MM.1S (cell line): ENCODE results near the gene TLK1.

ENCODE experiments used
- DNase-seq: peaks from one replicate; pipeline ENCODE4 v3.0.0-alpha.2; 2015
- H2AFZ ChIP-seq: fragments of 300-600 bp; sonication (generic); 2 replicates; pipeline ENCODE4 v1.6.0; 2016; ENCODE audit warnings: antibody characterized with exemption, low read length
- H3F3A ChIP-seq: fragments of 300-600 bp; sonication (generic); 2 replicates; pipeline ENCODE4 v1.6.1; 2016; ENCODE audit warnings: mild to moderate bottlenecking, antibody characterized with exemption, low read length, moderate library complexity, mixed read lengths; ENCODE audit not compliant: insufficient read depth
- H3K27ac ChIP-seq: fragments of 300-600 bp; sonication (generic); 2 replicates; pipeline ENCODE4 v1.5.1; 2016; ENCODE audit warnings: mild to moderate bottlenecking, low read length
- H3K27me3 ChIP-seq: fragments of 300-600 bp; sonication (generic); replicated peaks from 2 replicates; pipeline ENCODE4 v1.6.0; 2016; ENCODE audit warnings: low read length; ENCODE audit not compliant: insufficient read depth
- H3K36me3 ChIP-seq: fragments of 300-600 bp; sonication (generic); replicated peaks from 2 replicates; pipeline ENCODE4 v1.6.1; 2016; ENCODE audit warnings: mild to moderate bottlenecking, low read length, mixed read lengths; ENCODE audit not compliant: insufficient read depth
- H3K4me1 ChIP-seq: fragments of 300-600 bp; sonication (generic); 2 replicates; pipeline ENCODE4 v1.6.1; 2016; ENCODE audit warnings: low read length, mixed read lengths
- H3K4me2 ChIP-seq: fragments of 300-600 bp; sonication (generic); 2 replicates; pipeline ENCODE4 v1.6.0; 2016; ENCODE audit warnings: low read depth, low read length
- H3K4me3 ChIP-seq: fragments of 300-600 bp; sonication (generic); 2 replicates; pipeline ENCODE4 v1.5.1; 2016; ENCODE audit warnings: low read length, mixed read lengths
- H3K79me2 ChIP-seq: fragments of 300-600 bp; sonication (generic); 2 replicates; pipeline ENCODE4 v1.6.1; 2016; ENCODE audit warnings: mixed run types, low read length, mixed read lengths
- H3K9ac ChIP-seq: fragments of 300-600 bp; sonication (generic); 2 replicates; pipeline ENCODE4 v1.6.1; 2016; ENCODE audit warnings: low read length, mixed read lengths
- H3K9me2 ChIP-seq: fragments of 300-600 bp; sonication (generic); replicated peaks from 2 replicates; pipeline ENCODE4 v1.6.1; 2016; ENCODE audit warnings: mild to moderate bottlenecking, low read length, mixed read lengths; ENCODE audit not compliant: insufficient read depth
- H3K9me3 ChIP-seq: fragments of 300-600 bp; sonication (generic); replicated peaks from 2 replicates; pipeline ENCODE4 v1.6.1; 2016; ENCODE audit warnings: mild to moderate bottlenecking, low read length, mixed read lengths; ENCODE audit not compliant: insufficient read depth
- H4K20me1 ChIP-seq: fragments of 300-600 bp; sonication (generic); 2 replicates; pipeline ENCODE4 v1.6.1; 2016; ENCODE audit warnings: mild to moderate bottlenecking, low read length, moderate library complexity, mixed read lengths; ENCODE audit not compliant: insufficient read depth
- EZH2 ChIP-seq: fragments of 300-600 bp; sonication (generic); optimal IDR thresholded peaks from 2 replicates; pipeline ENCODE3; 2017; ENCODE audit warnings: low read depth, mild to moderate bottlenecking, antibody characterized with exemption, low read length, mixed read lengths
- EZH2phosphoT487 ChIP-seq: fragments of 300-600 bp; sonication (generic); IDR thresholded peaks from 2 replicates; pipeline ENCODE4 v1.6.1; 2018; ENCODE audit warnings: antibody characterized with exemption, low read length
- TF ChIP-seq, protein P1 (sequence below): fragments of 300-600 bp; sonication (generic); IDR thresholded peaks from 2 replicates; pipeline ENCODE4 v1.5.1; 2016; ENCODE audit warnings: antibody characterized with exemption, low read length, mixed read lengths

The TLK1 gene

DNA sequence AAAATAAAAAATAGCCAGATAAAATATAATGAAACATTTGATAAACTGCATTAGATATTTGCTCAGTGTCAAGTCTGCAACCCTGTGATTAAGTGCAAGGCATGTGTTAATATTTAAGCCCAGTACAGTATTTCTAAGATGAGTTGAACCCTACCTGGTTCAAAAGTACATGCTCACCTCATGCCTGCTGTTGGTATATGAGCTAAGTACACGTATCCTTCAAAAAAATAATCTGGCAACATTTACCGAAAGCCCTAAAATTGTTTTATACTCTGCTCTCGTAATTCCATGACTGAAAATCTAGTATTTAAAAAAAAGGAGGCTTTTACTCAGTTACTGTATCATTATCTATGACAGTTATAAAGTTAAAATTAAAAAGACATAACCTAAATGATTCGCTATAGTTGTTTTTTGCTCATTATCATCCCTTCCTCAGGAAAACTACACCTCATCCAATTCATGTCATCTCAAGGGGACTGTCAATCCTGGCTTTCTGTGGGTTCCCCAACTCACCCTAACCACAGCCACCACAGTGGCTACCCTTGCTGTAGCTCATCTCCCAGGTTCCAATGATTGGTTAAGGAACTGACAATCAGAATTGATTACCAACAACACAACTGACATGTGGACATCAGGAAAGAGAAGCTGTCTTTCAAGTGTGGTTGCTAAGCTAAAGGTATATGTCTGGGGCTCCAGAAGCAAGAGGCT lies 10.6 kb downstream of the TLK1 start:
- no peak overlapping the region for H3K4me3 ChIP-seq
- H4K20me1 ChIP-seq, result peaks cover 62% of the 10 kb centered on the region

DNA sequence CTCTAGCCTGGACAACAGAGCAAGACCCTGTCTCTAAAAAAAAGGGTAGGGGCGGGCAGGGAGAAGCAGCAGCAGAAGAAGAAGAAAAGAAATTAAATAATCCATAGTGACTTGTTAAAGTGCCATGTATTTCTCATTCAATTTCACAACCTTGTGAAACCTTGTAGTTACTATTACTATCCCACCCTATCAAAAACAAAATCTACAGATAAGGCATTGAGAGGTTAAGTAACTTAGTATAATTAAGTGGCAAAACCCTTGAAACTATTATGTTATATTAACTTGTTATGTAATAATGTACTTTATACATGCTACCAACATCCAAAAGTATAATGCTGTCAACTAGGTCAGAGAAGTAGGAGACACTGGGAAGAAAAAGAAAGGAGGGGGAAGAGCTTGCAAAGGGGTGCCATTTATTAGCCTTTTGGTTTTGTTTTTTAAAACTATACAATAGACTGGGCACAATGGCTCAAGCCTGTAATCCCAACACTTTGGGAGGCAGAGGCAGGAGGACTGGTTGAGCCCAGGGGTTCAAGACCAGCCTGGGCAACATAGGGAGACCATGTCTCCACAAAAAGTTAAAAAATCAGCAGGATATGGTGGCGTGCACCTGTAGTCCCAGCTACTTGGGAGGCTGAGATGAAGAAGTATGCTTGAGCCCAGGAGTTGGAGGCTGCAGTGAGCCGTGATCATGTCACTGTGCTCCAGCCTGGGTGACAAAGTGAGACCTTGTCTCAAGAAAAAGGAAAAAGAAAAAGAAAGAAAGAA lies 11.3 kb downstream of the TLK1 start:
- H3K4me1 ChIP-seq, result no peaks in the 10 kb centered on the region
- no peak overlapping the region for H3K4me2 ChIP-seq
- TF ChIP-seq, protein P1, sequence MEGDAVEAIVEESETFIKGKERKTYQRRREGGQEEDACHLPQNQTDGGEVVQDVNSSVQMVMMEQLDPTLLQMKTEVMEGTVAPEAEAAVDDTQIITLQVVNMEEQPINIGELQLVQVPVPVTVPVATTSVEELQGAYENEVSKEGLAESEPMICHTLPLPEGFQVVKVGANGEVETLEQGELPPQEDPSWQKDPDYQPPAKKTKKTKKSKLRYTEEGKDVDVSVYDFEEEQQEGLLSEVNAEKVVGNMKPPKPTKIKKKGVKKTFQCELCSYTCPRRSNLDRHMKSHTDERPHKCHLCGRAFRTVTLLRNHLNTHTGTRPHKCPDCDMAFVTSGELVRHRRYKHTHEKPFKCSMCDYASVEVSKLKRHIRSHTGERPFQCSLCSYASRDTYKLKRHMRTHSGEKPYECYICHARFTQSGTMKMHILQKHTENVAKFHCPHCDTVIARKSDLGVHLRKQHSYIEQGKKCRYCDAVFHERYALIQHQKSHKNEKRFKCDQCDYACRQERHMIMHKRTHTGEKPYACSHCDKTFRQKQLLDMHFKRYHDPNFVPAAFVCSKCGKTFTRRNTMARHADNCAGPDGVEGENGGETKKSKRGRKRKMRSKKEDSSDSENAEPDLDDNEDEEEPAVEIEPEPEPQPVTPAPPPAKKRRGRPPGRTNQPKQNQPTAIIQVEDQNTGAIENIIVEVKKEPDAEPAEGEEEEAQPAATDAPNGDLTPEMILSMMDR, result no peak
- no peak for TF ChIP-seq EZH2
- TF ChIP-seq EZH2phosphoT487, result no peak

More for the DNA sequence above, 10.6 kb downstream of the TLK1 start:
- Histone ChIP-seq H3K27ac (no peak overlapping the region), H3K9me3 (no peaks in the 10 kb centered on the region), H3F3A (no peaks in the 10 kb centered on the region), H2AFZ (no peak overlapping the region), H3K79me2 (peaks cover 97% of the 10 kb centered on the region), H3K4me1 (no peaks in the 10 kb centered on the region), H3K4me2 (no peak overlapping the region), H3K9ac (no peak overlapping the region), H3K36me3 (no peaks in the 10 kb centered on the region), H3K27me3 (no peaks in the 10 kb centered on the region), H3K9me2 (no peaks in the 10 kb centered on the region)
- no peak for DNase-seq
- TF ChIP-seq, protein P1, result no peak
- TF ChIP-seq EZH2phosphoT487, result no peak
- TF ChIP-seq EZH2, result no peak

DNA sequence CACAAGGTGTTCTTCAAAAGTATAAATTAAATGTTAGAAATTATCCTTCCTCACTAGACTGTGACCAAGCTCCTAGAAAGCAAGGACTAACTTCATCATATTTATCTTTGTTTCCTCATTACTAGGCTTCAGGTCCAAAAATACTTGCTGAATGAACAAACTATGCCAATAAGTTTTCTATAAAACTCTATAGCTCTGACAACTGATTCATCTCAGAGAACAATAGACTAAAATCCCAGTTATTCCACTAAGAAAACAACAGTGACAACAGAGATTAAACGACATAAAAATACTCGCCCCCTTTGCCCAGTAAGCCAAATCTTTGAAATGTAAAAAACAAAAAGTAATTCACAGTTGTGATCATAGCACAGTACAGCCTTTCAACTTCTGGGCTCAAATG lies 13.6 kb downstream of the TLK1 start:
- no peaks in the 10 kb centered on the region for H3K36me3 ChIP-seq
- H4K20me1 ChIP-seq, result peaks cover 71% of the 10 kb centered on the region
- TF ChIP-seq EZH2phosphoT487, result no peak
- no peak for TF ChIP-seq EZH2
- TF ChIP-seq, protein P1, result no peak
- peaks cover 97% of the 10 kb centered on the region for H3K79me2 ChIP-seq
- H3K4me1 ChIP-seq, result no peaks in the 10 kb centered on the region
- H3K4me2 ChIP-seq, result no peak overlapping the region
- no peak for DNase-seq
- H3F3A ChIP-seq, result no peaks in the 10 kb centered on the region
- H3K9ac ChIP-seq, result no peak overlapping the region
- no peak overlapping the region for H3K4me3 ChIP-seq
- H3K27me3 ChIP-seq, result no peaks in the 10 kb centered on the region
- H3K9me2 ChIP-seq, result no peaks in the 10 kb centered on the region
- no peak overlapping the region for H3K27ac ChIP-seq
- H3K9me3 ChIP-seq, result no peaks in the 10 kb centered on the region
- no peak overlapping the region for H2AFZ ChIP-seq

More for the DNA sequence above, 11.3 kb downstream of the TLK1 start:
- Histone ChIP-seq H3K79me2 (peaks cover 97% of the 10 kb centered on the region), H3K27ac (no peak overlapping the region), H3K9me2 (no peaks in the 10 kb centered on the region), H3K4me3 (no peak overlapping the region), H2AFZ (no peak overlapping the region), H3K9me3 (no peaks in the 10 kb centered on the region), H3K9ac (no peak overlapping the region), H4K20me1 (peaks cover 65% of the 10 kb centered on the region), H3K36me3 (no peaks in the 10 kb centered on the region), H3F3A (no peaks in the 10 kb centered on the region), H3K27me3 (no peaks in the 10 kb centered on the region)
- no peak for DNase-seq
